Stimulated activated CD4-positive, alpha-beta T cell treated with anti-CD3 and anti-CD28 coated beads, TNF-alpha, amount 100 ng/mL, for 1 hour (primary cell): ENCODE data around the gene UBR4.

Experiments used
- DNase-seq, 3 donors: peaks; one replicate each; pipeline ENCODE4 v3.0.0-alpha.2; 2020; ENCODE audit warnings: low read depth in 3 of 3, low spot score in 1 of 3

The UBR4 gene

GRCh38 chr1:19057784-19058475 lies 152.1 kb downstream of the UBR4 start:
- no peak for DNase-seq

GRCh38 chr1:19057182-19057779 lies 152.8 kb downstream of the UBR4 start:
- DNase-seq: no peak

GRCh38 chr1:19055701-19056100 lies 154.4 kb downstream of the UBR4 start:
- DNase-seq: no peak

- DNase-seq: no peak
Observed at GRCh38 chr1:19055001-19055400, 155.1 kb downstream of the UBR4 start.

GRCh38 chr1:19054216-19054615 lies 155.8 kb downstream of the UBR4 start:
- no peak for DNase-seq

- no peak for DNase-seq
Observed at GRCh38 chr1:19053486-19053885, 156.6 kb downstream of the UBR4 start.

- DNase-seq: no peak
Observed at GRCh38 chr1:19049798-19050197, 160.3 kb downstream of the UBR4 start.

GRCh38 chr1:19049128-19049768 lies 160.8 kb downstream of the UBR4 start:
- no peak for DNase-seq

GRCh38 chr1:19046972-19047731 lies 162.9 kb downstream of the UBR4 start:
- no peak for DNase-seq

GRCh38 chr1:19045898-19046880 lies 163.9 kb downstream of the UBR4 start:
- no peak for DNase-seq

GRCh38 chr1:19044975-19045831 lies 164.9 kb downstream of the UBR4 start:
- DNase-seq: no peak

GRCh38 chr1:19044471-19044870 lies 165.6 kb downstream of the UBR4 start:
- no peak for DNase-seq

GRCh38 chr1:19043579-19044443 lies 166.3 kb downstream of the UBR4 start:
- no peak for DNase-seq

GRCh38 chr1:19042675-19043578 lies 167.1 kb downstream of the UBR4 start:
- no peak for DNase-seq

- no peak for DNase-seq
Observed at GRCh38 chr1:19040010-19040680, 169.9 kb downstream of the UBR4 start.

- no peak for DNase-seq
Observed at GRCh38 chr1:19038732-19039131, 171.3 kb downstream of the UBR4 start.

- DNase-seq: no peak
Observed at GRCh38 chr1:19038096-19038495, 172.0 kb downstream of the UBR4 start.
